SK-N-MC (cell line): ENCODE data around the gene APOB.

Experiments used
- EZH2 ChIP-seq: fragments of 200-600 bp; sonication (generic); IDR thresholded peaks from one replicate; pipeline ENCODE4 v1.6.1; 2017; ENCODE audit warnings: antibody characterized with exemption
- FOXP2 ChIP-seq: optimal IDR thresholded peaks from 2 replicates; pipeline ENCODE3; 2011; ENCODE audit warnings: mild to moderate bottlenecking, moderate library complexity; ENCODE audit not compliant: insufficient read depth; ENCODE audit errors: extremely low read length, control extremely low read depth
- POLR2AphosphoS5 ChIP-seq: IDR thresholded peaks from 2 replicates; pipeline ENCODE4 v1.6.1; 2012; ENCODE audit warnings: mild to moderate bottlenecking, low read depth, low read length, borderline replicate concordance

GRCh38 chr2:21046506-21046905, 2.6 kb upstream of the APOB start:
- TF ChIP-seq POLR2AphosphoS5 (no peak), EZH2 (no peak), FOXP2 (no peak)
